Measurements from ENCODE around the gene CCDC88A. TPM values are rescaled to one million over a fixed set of nuclear protein-coding genes. Genes with fewer than 3 reads are reported as not detected.
A peak's percentile ranks its signal among the peaks of the same experiment; 100 is the strongest.

The CCDC88A gene
- 10 to 100 TPM; 11.0 to 12.9 TPM for total RNA-seq
- 22.1 TPM for polyA plus RNA-seq (2013, experiment 1 of 2)
- 15.6 TPM for polyA plus RNA-seq (2013, experiment 2 of 2)
- 8.1 to 74.3 (median 21.8) reads per million in 172 experiments for total RNA-seq

DNA sequence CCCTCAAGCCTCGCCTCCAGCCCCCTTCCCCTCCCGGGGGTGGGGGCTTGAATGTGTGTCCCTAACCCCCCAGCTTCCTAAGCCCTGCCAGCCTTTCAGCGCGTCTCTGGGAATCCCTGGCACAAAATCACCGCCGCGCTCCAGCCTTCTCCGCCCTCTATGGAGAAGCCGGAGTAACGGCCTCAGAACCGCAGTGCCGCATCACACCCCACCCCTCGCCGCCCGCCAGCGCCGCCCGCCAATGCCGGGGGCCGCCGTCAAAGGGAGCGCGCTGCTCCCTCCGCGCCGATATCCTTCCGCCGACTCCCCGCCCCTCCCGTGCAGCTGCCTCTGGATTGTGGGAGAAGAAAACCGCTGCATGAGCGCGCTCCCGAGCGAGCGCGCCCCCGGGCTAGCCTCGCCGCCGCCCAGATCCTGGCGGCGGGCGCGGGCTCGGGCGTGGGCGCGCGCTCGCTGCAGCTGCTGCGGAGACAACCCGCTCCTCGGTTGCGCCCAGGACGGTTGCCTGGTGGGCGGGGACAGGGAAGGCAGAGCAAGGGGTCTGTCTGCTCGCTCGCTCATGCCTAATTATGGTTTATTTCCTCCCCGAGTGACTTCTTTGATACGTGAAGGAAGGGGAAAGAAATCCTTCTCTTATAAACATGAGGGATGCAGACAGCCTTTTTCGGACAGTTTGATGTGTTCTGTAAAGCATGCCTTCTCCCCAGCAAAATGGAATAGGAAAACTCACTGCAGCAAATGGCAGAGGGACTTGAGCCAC, at the start of gene CCDC88A:
Gene CCDC88A, minus strand, starts transcription at position 178 of the 760 bp plus-strand sequence. CDS start 777 bp downstream, outside the sequence.
- H3K4me1 Mint-ChIP-seq (ENCODE audit: low read depth): peaks cover 44% of the 10 kb centered on the region
- no peaks in the 10 kb centered on the region for H3K9me3 Mint-ChIP-seq
- TF ChIP-seq CTCF (IDR thresholded peaks at IDR 0.05): no peak
- Histone ChIP-seq H3K9me3 (ENCODE audit: control insufficient read depth in 1 of 2, insufficient read depth in 1 of 2, low read length in 2 of 2) (no peaks in the 10 kb centered on the region), H3K4me1 (ENCODE audit: insufficient read depth, low read length) (peaks cover 12% of the 10 kb centered on the region), H3K27me3 (ENCODE audit: control insufficient read depth in 1 of 2, insufficient read depth in 2 of 2, low read length in 2 of 2) (no peaks in the 10 kb centered on the region), H3K27ac (ENCODE audit: low read depth in 1 of 2, low read length in 2 of 2) (peak within 1 kb of the TSS; percentile 56 to 81), H3K36me3 (ENCODE audit: insufficient read depth, low read length) (no peaks in the 10 kb centered on the region), H3K4me3 (ENCODE audit: low read length) (peak within 1 kb of the TSS; percentile 94)
- peak within 1 kb of the TSS; percentile 95 for H3K4me3 Mint-ChIP-seq
- peak; percentile 76 for ATAC-seq (ENCODE audit: poor library complexity)
- DNase-seq: peak; percentile 76 to 96 (median 84)
- POLR2A ChIA-PET: interaction anchor here (0.5 to 2.8 kb wide), 8 partner anchors 9 to 369 kb away, joined by 3 to 15 read pairs (median 4); partner anchors contain the start of genes CFAP36, PPP4R3B and RTN4
- no peaks in the 10 kb centered on the region for H3K27me3 Mint-ChIP-seq
- peaks cover 12% of the 10 kb centered on the region for H3K36me3 Mint-ChIP-seq (ENCODE audit: low read depth)
- intact Hi-C loops (cut with DNase I, micrococcal nuclease): loop anchor here (5.0 to 10.0 kb wide), 12 partner anchors 97 to 1655 kb away; partner anchors contain the start of genes CFAP36 (in 2 of the 2), ACYP2 (in 1 of the 2), CHAC2 (in 1 of the 2) and MTIF2 (in 1 of the 2)
- CTCF ChIA-PET: no interaction called here
- peak within 1 kb of the TSS; percentile 79 for H3K27ac Mint-ChIP-seq

- TF ChIP-seq CTCF (IDR thresholded peaks at IDR 0.05): no peak
- intact Hi-C loops (cut with DNase I, micrococcal nuclease): no loop called here
- Mint-ChIP-seq H3K27me3 (peaks cover 13% of the 10 kb centered on the region), H3K9me3 (no peaks in the 10 kb centered on the region), H3K4me3 (no peak overlapping the region), H3K27ac (no peak overlapping the region), H3K4me1 (ENCODE audit: low read depth) (no peaks in the 10 kb centered on the region), H3K36me3 (ENCODE audit: low read depth) (no peaks in the 10 kb centered on the region)
- Histone ChIP-seq H3K27me3 (ENCODE audit: control insufficient read depth in 1 of 2, insufficient read depth in 2 of 2, low read length in 2 of 2) (peaks cover 0 to 6% of the 10 kb centered on the region in 2 experiments), H3K27ac (ENCODE audit: low read depth in 1 of 2, low read length in 2 of 2) (no peak overlapping the region), H3K4me1 (ENCODE audit: insufficient read depth, low read length) (no peaks in the 10 kb centered on the region), H3K36me3 (ENCODE audit: insufficient read depth, low read length) (no peaks in the 10 kb centered on the region), H3K9me3 (ENCODE audit: control insufficient read depth in 1 of 2, insufficient read depth in 1 of 2, low read length in 2 of 2) (peaks cover 0 to 6% of the 10 kb centered on the region in 2 experiments), H3K4me3 (ENCODE audit: low read length) (no peak overlapping the region)
- ChIA-PET CTCF (no interaction called here), POLR2A (no interaction called here)
- DNase-seq (no peak), ATAC-seq (ENCODE audit: poor library complexity) (no peak)
Observed at GRCh38 chr2:55461679-55462078, 42.0 kb upstream of the CCDC88A start.

- no peaks in the 10 kb centered on the region for H3K4me1 Mint-ChIP-seq (ENCODE audit: low read depth)
- no peaks in the 10 kb centered on the region for H3K36me3 ChIP-seq (ENCODE audit: insufficient read depth, low read length)
- no peak overlapping the region for H3K27ac ChIP-seq (ENCODE audit: low read depth in 1 of 2, low read length in 2 of 2)
- H3K27me3 Mint-ChIP-seq: peaks cover 13% of the 10 kb centered on the region
- no peaks in the 10 kb centered on the region for H3K9me3 Mint-ChIP-seq
- H3K9me3 ChIP-seq (ENCODE audit: control insufficient read depth in 1 of 2, insufficient read depth in 1 of 2, low read length in 2 of 2): peaks cover 0 to 6% of the 10 kb centered on the region in 2 experiments
- no peak for DNase-seq
- intact Hi-C loops (cut with DNase I, micrococcal nuclease): no loop called here
- H3K4me3 ChIP-seq (ENCODE audit: low read length): no peak overlapping the region
- no peak for TF ChIP-seq CTCF (IDR thresholded peaks at IDR 0.05)
- H3K4me1 ChIP-seq (ENCODE audit: insufficient read depth, low read length): no peaks in the 10 kb centered on the region
- POLR2A ChIA-PET: no interaction called here
- H3K36me3 Mint-ChIP-seq (ENCODE audit: low read depth): no peaks in the 10 kb centered on the region
- no peak overlapping the region for H3K4me3 Mint-ChIP-seq
- peaks cover 0 to 6% of the 10 kb centered on the region in 2 experiments for H3K27me3 ChIP-seq (ENCODE audit: control insufficient read depth in 1 of 2, insufficient read depth in 2 of 2, low read length in 2 of 2)
- CTCF ChIA-PET: interaction anchor here (0.7 kb wide), 1 partner anchor 1548 kb away, joined by 3 read pairs; no protein-coding TSS in a partner anchor
- ATAC-seq (ENCODE audit: poor library complexity): no peak
- no peak overlapping the region for H3K27ac Mint-ChIP-seq
Observed at GRCh38 chr2:55460562-55460961, 40.9 kb upstream of the CCDC88A start.
